K562 (cell line): ENCODE results near the gene SH3BGRL3. TPM values are rescaled to one million over a fixed set of nuclear protein-coding genes. Genes with fewer than 3 reads are reported as not detected.

ENCODE experiments used
- CBX2 ChIP-seq: fragments of 200-600 bp; sonication (generic); IDR thresholded peaks from one replicate; pipeline ENCODE4 v1.6.1; 2012; ENCODE audit warnings: mild to moderate bottlenecking, low read length, inconsistent platforms; ENCODE audit not compliant: insufficient read depth, poor library complexity, severe bottlenecking
- CEBPZ ChIP-seq: fragments of 150-350 bp; IDR thresholded peaks from 2 replicates; pipeline ENCODE4 v1.6.1; 2014; ENCODE audit warnings: low read depth, mild to moderate bottlenecking, low read length, borderline replicate concordance
- DEAF1 ChIP-seq: fragments of 450-650 bp; formaldehyde crosslinking; IDR thresholded peaks from 2 replicates; pipeline ENCODE4 v1.4.0; 2020; ENCODE audit warnings: mild to moderate bottlenecking, moderate library complexity
- FOSL1 ChIP-seq: fragments of 200-800 bp; sonication (Bioruptor generic); conservative IDR thresholded peaks from 2 replicates; pipeline ENCODE4 v1.6.1; 2016; ENCODE audit warnings: missing genetic modification characterization, missing compliant biosample characterization
- FOXP1 ChIP-seq: sonication (generic); formaldehyde crosslinking; IDR thresholded peaks from 2 replicates; pipeline ENCODE4 v1.8.0; 2022; ENCODE audit warnings: mild to moderate bottlenecking, missing genetic modification reagents
- FOXP4 ChIP-seq: sonication (generic); formaldehyde crosslinking; IDR thresholded peaks from 2 replicates; pipeline ENCODE4 v1.8.0; 2022; ENCODE audit warnings: mild to moderate bottlenecking, missing genetic modification reagents, borderline replicate concordance
- HMGN3 ChIP-seq: IDR thresholded peaks from 2 replicates; pipeline ENCODE4 v1.6.1; 2011; ENCODE audit warnings: borderline replicate concordance, low read depth, mild to moderate bottlenecking, mixed read lengths, low read length; ENCODE audit not compliant: insufficient read length; ENCODE audit errors: extremely low read depth
- ILF3 ChIP-seq: fragments of 450-650 bp; IDR thresholded peaks from 2 replicates; pipeline ENCODE4 v1.6.1; 2018; ENCODE audit warnings: antibody characterized with exemption, mild to moderate bottlenecking, moderate library complexity, borderline replicate concordance
- MTA3 ChIP-seq: fragments of 450-650 bp; formaldehyde crosslinking; IDR thresholded peaks from 2 replicates; pipeline ENCODE4 v1.6.1; 2017; ENCODE audit warnings: mild to moderate bottlenecking, borderline replicate concordance
- NCOA4 ChIP-seq: fragments of 450-650 bp; IDR thresholded peaks from 2 replicates; pipeline ENCODE4 v1.6.1; 2018; ENCODE audit warnings: mild to moderate bottlenecking; ENCODE audit not compliant: partially characterized antibody
- RBM39 ChIP-seq: fragments of 200-400 bp; formaldehyde crosslinking; optimal IDR thresholded peaks from 2 replicates; pipeline ENCODE3; 2018; ENCODE audit warnings: low read depth, low read length
- RNF219 ChIP-seq: fragments of 250-450 bp; sonication (Bioruptor Pico); IDR thresholded peaks from 2 replicates; pipeline ENCODE4 v1.5.0; 2022; ENCODE audit warnings: mild to moderate bottlenecking
- SMAD1 ChIP-seq: fragments of 150-350 bp; IDR thresholded peaks from 2 replicates; pipeline ENCODE4 v1.6.1; 2014; ENCODE audit warnings: low read length, low read depth; ENCODE audit not compliant: partially characterized antibody
- TARDBP ChIP-seq: fragments of 450-650 bp; IDR thresholded peaks from 2 replicates; pipeline ENCODE4 v1.6.1; 2016
- TRIM24 ChIP-seq, 2 experiments: fragments of 450-650 bp; IDR thresholded peaks; 2 replicates each; pipeline ENCODE4 v1.6.1; 2016
- ZNF140 ChIP-seq: fragments of 250-450 bp; sonication (Bioruptor Pico); IDR thresholded peaks from 2 replicates; pipeline ENCODE4 v1.8.0; 2021; ENCODE audit warnings: moderate library complexity, mild to moderate bottlenecking, inconsistent platforms
- ZNF197 ChIP-seq: fragments of 200-800 bp; sonication (Bioruptor generic); IDR thresholded peaks from 2 replicates; pipeline ENCODE4 v1.6.1; 2016; ENCODE audit warnings: low read depth, missing genetic modification characterization, missing compliant biosample characterization
- ZNF445 ChIP-seq: fragments of 250-450 bp; sonication (Bioruptor Pico); IDR thresholded peaks from 2 replicates; pipeline ENCODE4 v1.4.0; 2020; ENCODE audit warnings: low read depth, mild to moderate bottlenecking, moderate library complexity
- polyA plus RNA-seq, 8 experiments: library from polyadenylated mRNA; depleted of rRNA in 4 of 8; stranded (reverse) in 5 of 8; unstranded in 3 of 8; fragments of >200 nt; fragmentation: Nextera tagmentation in 2 of 8; fragmentation: Illumina TruSeq in 1 of 8; extraction: Ambion mirVana in 2 of 8; extraction: Trizol in 1 of 8; gene quantifications; 2 replicates each; pipeline versions ENCODE4 v1.2.1 to v1.2.3, GENCODE V29; 2011 to 2014; ENCODE audit warnings: inconsistent platforms in 1 of 8, missing spikeins in 1 of 8
- total RNA-seq, 7 experiments: library from RNA; depleted of rRNA in 6 of 7; stranded (reverse); fragments of >200 nt in 6 of 7; fragmentation: Illumina TruSeq in 2 of 7; extraction: Trizol in 2 of 7; gene quantifications; 2 replicates each; pipeline versions ENCODE4 v1.2.1 to v1.2.3, GENCODE V29; 2011 to 2021; ENCODE audit warnings: low replicate concordance in 1 of 7

Gene SH3BGRL3
- total and polyA plus RNA-seq, 9 of the 15 experiments (the other 6 are each of a cell fraction or from before 2014, with no cell fraction given): 30.3 to 140 (median 54.2) TPM

- TF ChIP-seq FOXP1: peak; percentile 76; the same call in 1 of the 2 replicates
- TF ChIP-seq CBX2: no peak
- no peak for TF ChIP-seq ILF3
- TF ChIP-seq TRIM24 (IDR thresholded peaks at IDR 0.05): no peak
- no peak for TF ChIP-seq NCOA4
- no peak for TF ChIP-seq RNF219 (CRISPR knock-in tag)
- no peak for TF ChIP-seq ZNF140 (CRISPR knock-in tag)
- TF ChIP-seq HMGN3: peak; percentile 92
- TF ChIP-seq CEBPZ: peak; percentile 76
- peak; percentile 55 for TF ChIP-seq SMAD1
- TF ChIP-seq MTA3: peak; percentile 77
- peak; percentile 22 for TF ChIP-seq TARDBP
- TF ChIP-seq DEAF1 (CRISPR knock-in tag): no peak; the same call in 1 of the 2 replicates
- TF ChIP-seq FOSL1 (tag): no peak; the same call in none of the 2 replicates
- no peak for TF ChIP-seq FOXP4 (CRISPR knock-in tag)
- no peak for TF ChIP-seq ZNF197 (CRISPR knock-in tag)
- TF ChIP-seq RBM39: peak; percentile 76
- TF ChIP-seq ZNF445 (CRISPR knock-in tag): no peak
Measured at GRCh38 chr1:26233903-26234643, 45.8 kb upstream of the SH3BGRL3 start, which contains the start of gene CEP85 (continued).
